Measurements from ENCODE around the gene RGS13. TPM values are rescaled to one million over a fixed set of nuclear protein-coding genes. Genes with fewer than 3 reads are reported as not detected.

The RGS13 gene
- total and polyA plus RNA-seq, 10 of the 15 experiments (the other 5 are each of a cell fraction or from before 2014, with no cell fraction given): 0.23 to 16.0 (median 0.36) TPM; not detected in 1

- TF ChIP-seq EP300 (IDR thresholded peaks at IDR 0.05; ENCODE audit: borderline replicate concordance in 1 of 2, control insufficient read depth in 1 of 2, low read depth in 2 of 2, low read length in 2 of 2): 0 out of 4 replicates have a peak, but pooled peaks of 1 of the 2 experiments have one; percentile 29
- TF ChIP-seq ATF7 (IDR thresholded peaks at IDR 0.05; ENCODE audit: low read depth): peak; percentile 47
- TF ChIP-seq ZNF384 (IDR thresholded peaks at IDR 0.05; ENCODE audit: borderline replicate concordance, low read depth, low read length): no peak
- TF ChIP-seq NBN (IDR thresholded peaks at IDR 0.05): no peak
- TF ChIP-seq MLLT1 (IDR thresholded peaks at IDR 0.05): peak; percentile 34; the same call in 1 of the 2 replicates
- TF ChIP-seq PML (IDR thresholded peaks at IDR 0.05; ENCODE audit: low read length): no peak
- no peak for TF ChIP-seq CHD1 (IDR thresholded peaks at IDR 0.05; ENCODE audit: low read depth, low read length)
- peak; percentile 36 to 54; a peak in 1 of 4 replicates for TF ChIP-seq BHLHE40 (IDR thresholded peaks at IDR 0.05; ENCODE audit: borderline replicate concordance in 1 of 2, low read depth in 2 of 2, low read length in 1 of 2)
- peak; percentile 75 for TF ChIP-seq TCF7 (IDR thresholded peaks at IDR 0.05; ENCODE audit: borderline replicate concordance)
- no peak for TF ChIP-seq HCFC1 (IDR thresholded peaks at IDR 0.05; ENCODE audit: low read length)
- TF ChIP-seq SUZ12 (IDR thresholded peaks at IDR 0.05; ENCODE audit: unreplicated experiment): no peak
Observed at GRCh38 chr1:192602757-192603156, 33.2 kb upstream of the RGS13 start (continued).

GRCh38 chr1:192603218-192603787 is 32.6 kb upstream of the RGS13 start:
- H2AFZ ChIP-seq (ENCODE audit: control insufficient read depth, low read depth, low read length): no peak overlapping the region; the same call in 1 of the 2 replicates
- no peaks in the 10 kb centered on the region for H4K20me1 ChIP-seq (ENCODE audit: control insufficient read depth, insufficient read depth)
- H3K27me3 ChIP-seq (replicated peaks in 1 of 2; ENCODE audit: control insufficient read depth in 2 of 2, insufficient read depth in 2 of 2, low read length in 1 of 2): no peaks in the 10 kb centered on the region
- POLR2A ChIA-PET: interaction anchor here (1.0 to 2.4 kb wide), 5 partner anchors 22 to 88 kb away, joined by 3 to 9 read pairs (median 3); no protein-coding TSS in a partner anchor
- H3K4me2 ChIP-seq (ENCODE audit: control insufficient read depth, insufficient read depth): no peak overlapping the region
- H3K9me3 ChIP-seq (replicated peaks; ENCODE audit: control insufficient read depth, insufficient read depth, low read length): no peaks in the 10 kb centered on the region
- no peak for ATAC-seq
- BruUV-seq (replicated peaks): no TSS peak
- FAIRE-seq: no peak
- in situ Hi-C loops (cut with MboI): no loop called here
- no peak overlapping the region for H3K9ac ChIP-seq (ENCODE audit: control insufficient read depth, insufficient read depth, low read length)
- DNase-seq (ENCODE audit: low read depth, low spot score): no peak
- CTCF ChIA-PET: interaction anchor here (0.9 to 2.4 kb wide), 8 partner anchors 11 to 203 kb away, joined by 3 to 11 read pairs (median 4); no protein-coding TSS in a partner anchor
- H3K4me1 ChIP-seq (ENCODE audit: control insufficient read depth, insufficient read depth, low read length): peaks cover 11% of the 10 kb centered on the region
- no peak overlapping the region for H3K27ac ChIP-seq (ENCODE audit: control insufficient read depth, insufficient read depth)
- SMC1A ChIA-PET (ENCODE audit: uncharacterized antibody, unreplicated experiment): interaction anchor here (1.0 to 8.4 kb wide), 15 partner anchors 9 to 129 kb away, joined by 3 to 175 read pairs (median 7); no protein-coding TSS in a partner anchor
- no peak overlapping the region; the same call in 1 of the 2 replicates for H3K4me3 ChIP-seq
- H3K36me3 ChIP-seq (ENCODE audit: control insufficient read depth in 2 of 2, insufficient read depth in 2 of 2, low read length in 1 of 2): no peaks in the 10 kb centered on the region
- RAD21 ChIA-PET (ENCODE audit: unreplicated experiment): interaction anchor here (0.8 to 4.7 kb wide), 15 partner anchors 21 to 455 kb away, joined by 3 to 20 read pairs (median 5); partner anchors contain the start of genes RO60 and UCHL5
- no peaks in the 10 kb centered on the region for H3K79me2 ChIP-seq (ENCODE audit: control insufficient read depth, insufficient read depth, low read length)
- WGBS (ENCODE audit: insufficient coverage, insufficient replicate concordance, low lambda C conversion rate, missing lambda C conversion rate): 48% methylated on average over 3 of the region's 3 CpGs
- intact Hi-C loops (cut with micrococcal nuclease; ENCODE audit: unreplicated experiment): no loop called here
- no peak for TF ChIP-seq CBX5 (IDR thresholded peaks at IDR 0.05; ENCODE audit: low read depth)
- TF ChIP-seq PML (IDR thresholded peaks at IDR 0.05; ENCODE audit: low read length): no peak
- TF ChIP-seq KDM1A (IDR thresholded peaks at IDR 0.05; ENCODE audit: borderline replicate concordance): no peak
- TF ChIP-seq NFYA (IDR thresholded peaks at IDR 0.05; ENCODE audit: borderline replicate concordance, low read depth, low read length): no peak
- TF ChIP-seq MAX (IDR thresholded peaks at IDR 0.05; ENCODE audit: low read depth, low read length): no peak
- no peak for TF ChIP-seq JUND (IDR thresholded peaks at IDR 0.05; ENCODE audit: low read depth, low read length)
- no peak for TF ChIP-seq RAD51 (IDR thresholded peaks at IDR 0.05)
- no peak for TF ChIP-seq TCF3 (IDR thresholded peaks at IDR 0.05; ENCODE audit: borderline replicate concordance, insufficient read depth, low read depth, low read length)
- no peak for TF ChIP-seq ZBTB33 (IDR thresholded peaks at IDR 0.05)
- TF ChIP-seq IKZF2 (IDR thresholded peaks at IDR 0.05): no peak
